GM19023 (cell line): ENCODE data around the gene CAMTA1.
"Not testable (repeated sequence)": the region's sequence is repeated elsewhere in the genome, so short reads cannot be mapped to it uniquely, and the experiment has no call there.

Experiments
- ATAC-seq: cut with Tn5 transposase; IDR thresholded peaks from one replicate; pipeline ENCODE4 v1.9.1; 2021; ENCODE audit warnings: mild to moderate bottlenecking, moderate library complexity; ENCODE audit not compliant: unreplicated experiment

The CAMTA1 gene

DNA sequence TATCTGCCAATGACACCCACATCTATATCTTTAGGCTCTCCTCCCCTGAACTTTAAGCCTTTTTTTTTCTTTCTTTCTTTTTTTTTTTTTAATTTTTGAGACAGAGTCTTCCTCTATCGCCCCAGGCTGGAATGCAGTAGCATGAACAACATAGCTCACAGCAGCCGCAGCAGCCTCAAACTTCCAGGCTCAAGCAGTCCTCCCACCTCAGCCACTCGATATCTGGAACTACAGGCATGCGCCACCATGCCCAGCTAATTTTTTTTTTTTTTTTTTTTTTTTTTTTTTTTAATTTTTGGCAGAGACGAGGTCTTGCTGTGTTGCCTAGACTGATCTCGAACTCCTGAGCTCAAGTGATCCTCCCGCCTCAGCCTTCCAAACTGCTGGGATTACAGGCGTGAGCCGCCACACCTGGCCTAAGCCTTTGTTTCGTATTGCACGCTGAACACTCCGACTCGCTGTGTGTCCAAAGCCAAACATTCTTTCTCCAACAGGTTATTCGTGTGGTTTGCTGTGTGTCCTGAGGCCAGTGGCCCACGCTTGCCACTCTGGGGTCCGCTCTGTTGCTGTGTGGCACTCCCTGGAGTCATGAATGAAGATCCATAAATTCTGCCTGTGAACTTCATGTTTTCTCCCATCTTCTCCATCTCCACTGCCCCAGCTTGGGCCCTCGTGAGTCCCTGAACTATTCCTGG lies 119.4 kb downstream of the CAMTA1 start:
- no peak for ATAC-seq

DNA sequence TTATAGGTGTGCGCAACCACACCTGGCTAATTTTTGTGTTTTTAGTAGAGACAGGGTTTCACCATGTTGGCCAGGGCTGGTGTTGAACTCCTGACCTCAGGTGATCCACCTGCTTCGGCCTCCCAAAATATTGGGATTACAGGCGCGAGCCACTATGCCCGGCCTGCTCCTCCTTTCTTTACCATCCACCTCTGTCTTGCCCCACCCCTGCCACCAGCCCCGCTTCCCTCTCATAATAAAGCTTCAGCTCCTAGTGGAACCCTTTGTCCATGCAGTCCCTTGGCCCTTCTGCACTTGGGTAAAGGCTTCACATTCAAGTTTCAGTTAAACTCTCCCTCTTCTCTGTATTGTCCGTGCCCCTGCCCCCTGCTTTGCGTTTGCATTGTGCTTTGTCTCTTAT lies 120.1 kb downstream of the CAMTA1 start:
- ATAC-seq, result no peak

DNA sequence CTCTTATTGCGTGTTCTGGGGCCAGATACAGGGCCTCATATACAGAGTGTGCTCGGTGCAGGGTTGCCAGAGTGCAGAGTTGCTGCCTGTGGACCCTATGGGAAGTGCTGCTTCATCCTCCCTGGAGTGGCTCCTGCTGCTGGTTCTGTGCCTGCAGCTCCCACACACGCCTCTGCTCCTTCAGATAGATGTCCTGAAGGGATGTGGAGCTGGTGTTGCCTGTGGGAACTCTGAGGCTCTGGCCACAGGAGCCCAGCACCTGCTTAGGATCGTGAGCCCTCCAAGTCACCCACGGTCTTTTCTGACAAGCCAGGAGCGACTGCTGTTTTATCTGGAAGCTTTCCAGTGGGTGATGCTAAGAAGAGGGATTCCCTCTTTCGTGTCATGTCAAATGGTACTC lies 120.5 kb downstream of the CAMTA1 start:
- ATAC-seq, result no peak

DNA sequence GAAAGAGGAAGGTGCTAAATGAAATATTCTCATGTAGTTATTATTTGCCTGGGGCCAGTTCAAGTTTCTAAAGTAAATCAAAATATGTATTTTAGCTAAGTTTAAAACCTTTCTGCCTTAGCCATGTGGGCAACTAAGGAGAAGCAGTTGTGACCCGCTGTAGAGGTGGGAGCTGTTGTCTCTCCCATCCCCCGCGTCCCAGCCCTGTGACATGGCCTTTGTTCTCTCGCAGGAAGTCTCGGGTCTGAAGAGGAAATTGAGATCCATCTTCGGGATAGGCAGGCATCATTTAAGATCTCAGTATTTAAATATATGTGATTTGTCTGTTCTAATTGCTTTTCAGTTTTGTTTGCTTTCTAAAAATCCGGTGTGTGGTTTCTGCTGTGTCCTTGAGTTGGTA lies 121.5 kb downstream of the CAMTA1 start:
- no peak for ATAC-seq

DNA sequence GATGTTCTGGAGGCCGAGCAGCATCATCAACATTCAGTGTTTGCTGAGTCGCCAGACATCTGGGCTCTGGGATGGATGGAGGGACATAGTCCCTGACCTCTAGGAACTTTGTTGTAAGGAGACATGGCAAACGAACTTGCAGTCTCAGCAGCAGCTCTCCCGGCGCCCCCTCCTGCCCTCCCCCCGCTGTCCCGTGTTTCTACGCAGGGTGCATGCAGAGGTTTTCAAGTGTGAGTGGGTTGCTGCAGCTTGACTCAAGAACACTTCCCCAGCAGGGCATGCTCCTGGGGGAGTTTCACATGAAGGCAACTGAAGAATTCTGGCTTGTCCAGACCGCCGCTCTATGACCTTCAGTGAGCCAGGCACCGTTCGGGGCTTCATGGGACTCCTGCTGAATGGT lies 121.9 kb downstream of the CAMTA1 start:
- no peak for ATAC-seq

DNA sequence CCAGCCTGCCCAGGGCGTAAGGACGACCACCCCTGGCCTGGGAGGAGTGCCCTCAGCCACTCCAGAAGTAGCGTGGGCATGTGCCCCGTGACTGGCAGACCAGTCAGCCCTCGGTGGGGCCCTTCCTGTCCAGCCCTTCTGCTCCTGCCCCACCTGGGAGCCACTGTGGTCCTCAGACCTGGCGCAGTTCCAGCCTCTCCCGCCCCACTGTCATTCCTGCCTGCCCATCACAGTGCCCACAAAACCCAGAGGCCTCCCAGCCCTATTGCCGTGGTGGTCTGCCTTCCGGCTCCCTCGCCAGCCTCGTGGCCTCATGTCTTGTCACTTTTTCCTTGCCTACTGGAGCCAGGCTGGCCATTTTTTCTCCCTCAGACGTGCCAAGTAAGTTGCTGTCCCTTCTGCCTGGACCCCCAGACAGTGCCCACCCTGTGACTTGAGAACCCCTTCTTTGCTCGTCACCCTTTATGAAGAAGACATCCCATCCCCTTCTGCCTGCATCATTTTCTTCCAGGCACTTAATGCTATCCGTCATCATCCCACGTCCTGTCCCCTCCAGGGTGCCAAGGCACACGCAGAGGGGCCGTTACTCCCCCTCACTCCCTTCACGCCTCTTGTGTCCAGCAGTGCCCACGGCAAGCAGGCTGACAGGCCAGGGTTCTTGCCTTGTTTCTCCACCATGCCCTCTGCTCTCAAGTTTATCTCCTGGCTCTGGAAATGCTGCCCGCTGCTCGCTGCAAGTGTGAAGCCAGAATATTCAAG lies 122.6 kb downstream of the CAMTA1 start:
- ATAC-seq, result no peak

DNA sequence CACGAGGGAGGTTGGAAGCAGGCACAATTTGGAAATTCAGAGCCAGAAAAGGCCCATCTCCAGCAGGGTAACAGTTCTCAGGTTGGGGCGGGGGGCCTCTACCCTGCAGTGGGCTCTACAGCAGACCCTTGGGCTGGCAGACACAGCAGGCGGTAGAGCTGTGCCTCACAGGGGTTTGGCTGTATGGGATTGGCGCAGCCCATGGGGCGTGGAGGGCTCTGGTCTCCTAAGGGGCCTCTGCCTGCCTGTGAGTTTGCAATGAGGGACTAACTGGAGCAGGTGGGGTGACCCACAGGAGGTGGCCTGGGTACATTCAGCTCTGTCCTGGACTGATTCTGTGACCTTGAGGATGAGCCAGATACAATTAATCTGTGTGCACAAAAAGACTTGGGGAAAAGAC lies 124.1 kb downstream of the CAMTA1 start:
- ATAC-seq, result no peak

DNA sequence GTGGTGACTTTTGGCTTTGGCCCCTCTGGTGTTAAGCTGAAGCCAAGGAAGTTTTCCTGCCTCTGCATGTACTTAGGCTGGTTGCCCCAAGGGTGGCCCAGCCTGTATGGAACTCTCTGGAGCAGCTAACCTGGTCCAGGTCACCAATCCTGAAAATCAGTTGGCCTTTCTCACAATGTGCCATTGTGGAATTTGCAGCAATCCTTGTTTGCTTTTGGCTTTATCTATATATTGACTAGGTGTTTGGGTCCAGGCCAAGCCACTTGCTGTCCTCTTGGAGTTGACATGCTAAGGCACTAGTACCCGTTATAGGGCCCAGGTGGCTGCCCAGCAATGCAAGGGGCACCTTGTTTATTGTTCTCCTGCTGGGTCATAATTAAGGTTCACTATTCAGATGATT lies 124.6 kb downstream of the CAMTA1 start:
- ATAC-seq, result no peak

DNA sequence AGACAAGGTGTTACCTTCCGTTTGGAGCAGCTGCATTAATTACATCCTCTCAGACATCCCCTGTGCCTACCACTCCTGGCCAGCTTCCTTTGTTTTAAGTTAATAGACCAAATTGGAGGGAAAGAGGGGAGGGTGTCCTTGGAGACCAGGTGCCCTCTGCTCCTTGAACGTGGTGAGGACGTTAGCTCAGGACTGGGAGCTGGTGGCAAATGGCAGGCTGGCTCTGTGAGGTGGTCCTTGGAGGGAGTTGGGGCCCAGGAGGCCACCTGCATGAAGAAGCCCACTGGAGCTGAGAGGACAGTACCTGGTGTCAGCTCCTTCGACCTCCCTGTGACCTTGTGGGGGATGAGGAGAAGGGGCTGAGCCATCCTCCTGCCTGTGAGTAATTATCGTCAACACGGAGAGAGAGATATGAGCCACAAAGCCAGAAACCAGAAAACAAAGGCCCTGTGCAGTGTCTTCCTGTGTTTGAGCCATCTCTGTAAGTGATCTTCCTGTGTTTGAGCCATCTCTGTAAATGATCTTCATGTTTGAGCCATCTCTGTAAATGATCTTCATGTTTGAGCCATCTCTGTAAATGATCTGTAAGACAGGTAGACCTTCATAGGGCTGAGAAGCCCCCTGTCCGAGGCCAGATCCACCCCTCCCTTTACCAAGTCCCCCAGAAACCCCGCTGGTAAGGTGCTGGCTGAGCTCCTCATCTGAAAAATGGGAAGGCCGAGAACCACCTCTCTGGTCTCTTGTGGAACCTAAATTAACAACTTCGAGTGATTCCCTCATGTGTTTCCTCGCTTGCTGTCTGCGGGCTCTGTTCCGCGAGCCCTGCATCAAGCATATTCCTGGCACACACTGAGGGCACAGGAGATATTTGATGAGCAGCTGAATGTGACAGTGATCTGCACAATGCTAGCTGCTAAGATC lies 126.0 kb downstream of the CAMTA1 start:
- no peak for ATAC-seq

DNA sequence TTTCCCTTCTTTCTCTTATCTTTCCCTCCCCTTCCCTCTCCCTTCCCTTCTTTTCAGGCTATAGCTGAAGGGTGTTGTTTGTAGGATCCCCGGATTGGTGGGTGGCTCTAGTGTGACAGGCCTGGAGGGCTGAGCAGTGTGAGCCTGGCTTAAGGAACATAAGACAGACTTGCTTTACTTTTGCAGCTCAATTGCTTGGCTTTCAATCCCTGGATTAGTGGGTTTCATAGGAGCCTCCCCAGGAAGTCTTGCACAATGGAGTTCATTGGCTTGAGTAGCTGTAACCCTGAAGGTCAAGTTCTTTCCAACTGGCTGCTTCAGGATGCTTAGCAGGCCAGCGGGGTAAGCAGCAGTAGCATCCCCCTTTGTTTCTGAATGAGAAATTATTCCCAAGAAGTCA lies 126.7 kb downstream of the CAMTA1 start:
- no peak for ATAC-seq

DNA sequence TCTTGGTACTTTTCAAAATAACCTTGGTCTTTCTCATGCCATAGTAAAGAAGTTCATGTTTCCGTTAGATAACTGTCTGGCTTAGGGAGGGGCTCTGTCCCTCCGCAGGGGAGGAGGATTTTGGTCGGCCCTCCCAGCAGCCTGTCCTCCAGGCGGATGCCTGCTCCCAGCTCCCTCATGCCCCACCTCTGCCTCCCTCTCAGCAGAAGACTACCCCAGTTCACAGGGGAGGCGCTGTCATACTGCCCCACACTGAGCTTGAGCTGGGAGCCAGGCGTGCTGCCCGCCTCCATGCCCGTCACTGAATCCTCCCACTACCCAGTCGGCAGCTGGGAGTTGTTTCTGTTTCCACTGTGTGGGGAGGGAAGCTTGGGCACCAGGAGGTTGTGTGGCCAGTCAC lies 127.3 kb downstream of the CAMTA1 start:
- no peak for ATAC-seq

DNA sequence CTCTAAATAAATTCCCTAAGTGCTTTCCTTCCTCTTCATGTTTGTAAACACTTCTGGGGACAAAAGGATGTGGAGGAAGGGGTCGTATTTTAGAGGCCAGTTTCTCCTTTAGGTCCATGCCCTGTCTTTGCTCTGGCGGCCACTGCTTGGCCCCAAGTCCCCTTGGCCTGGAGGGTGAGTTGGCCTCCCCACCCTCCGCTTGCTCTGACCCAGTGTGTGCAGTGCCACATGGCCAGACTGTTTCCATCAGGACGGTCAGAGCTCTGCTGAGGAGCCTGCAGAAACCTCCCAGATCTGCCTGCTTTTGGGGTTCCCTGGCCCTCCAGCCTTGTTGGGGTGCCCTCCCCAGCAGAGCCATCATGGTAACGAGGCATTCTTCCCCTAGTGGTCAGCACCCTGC lies 127.8 kb downstream of the CAMTA1 start:
- no peak for ATAC-seq

DNA sequence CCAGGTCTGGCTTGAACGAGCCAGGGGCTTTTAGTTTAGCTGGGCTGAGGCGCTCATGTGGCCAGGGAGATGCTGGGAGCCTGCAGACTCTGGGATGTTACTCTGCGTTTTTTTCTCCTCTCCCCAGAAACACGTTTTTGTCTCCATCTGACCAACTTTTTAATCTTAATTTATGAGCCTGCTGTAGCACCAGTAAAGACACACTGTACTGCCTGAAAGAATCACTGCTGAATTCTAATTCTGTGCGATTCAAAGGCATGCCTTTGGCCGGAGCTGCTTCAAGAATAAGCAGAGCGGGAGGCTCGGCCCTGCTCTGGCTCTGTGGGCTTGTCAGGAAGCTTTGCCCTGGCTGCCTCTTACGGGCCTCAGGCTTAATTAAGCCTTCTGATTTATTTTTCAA lies 129.5 kb downstream of the CAMTA1 start:
- no peak for ATAC-seq

DNA sequence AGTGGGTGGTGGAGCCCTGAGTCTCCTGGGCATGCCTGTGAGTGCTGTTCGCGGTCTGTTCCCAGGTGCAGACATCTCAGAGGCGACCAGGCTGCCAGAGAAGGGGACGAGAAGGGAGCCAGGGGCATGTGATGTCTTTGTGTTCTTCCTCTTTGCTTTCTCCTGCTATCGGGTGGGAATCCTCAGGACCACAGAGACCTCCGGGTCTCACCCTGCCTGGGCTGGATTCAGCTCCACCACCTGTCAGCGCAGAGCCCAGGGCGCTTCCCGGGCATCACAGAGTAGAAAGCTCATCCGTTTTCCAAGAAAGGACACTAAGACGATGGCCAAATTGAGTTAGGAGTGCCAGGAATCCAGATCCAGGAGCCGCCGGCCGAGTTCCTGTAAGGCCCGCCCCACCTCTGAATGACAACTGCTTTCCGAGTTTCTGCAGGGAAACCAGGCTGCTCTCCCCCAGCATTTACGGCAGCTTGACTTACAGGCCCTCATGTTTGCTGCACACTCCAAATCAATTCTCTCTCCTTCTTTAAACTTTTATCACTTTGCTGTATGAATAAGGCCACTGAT lies 130.8 kb downstream of the CAMTA1 start:
- no peak for ATAC-seq

DNA sequence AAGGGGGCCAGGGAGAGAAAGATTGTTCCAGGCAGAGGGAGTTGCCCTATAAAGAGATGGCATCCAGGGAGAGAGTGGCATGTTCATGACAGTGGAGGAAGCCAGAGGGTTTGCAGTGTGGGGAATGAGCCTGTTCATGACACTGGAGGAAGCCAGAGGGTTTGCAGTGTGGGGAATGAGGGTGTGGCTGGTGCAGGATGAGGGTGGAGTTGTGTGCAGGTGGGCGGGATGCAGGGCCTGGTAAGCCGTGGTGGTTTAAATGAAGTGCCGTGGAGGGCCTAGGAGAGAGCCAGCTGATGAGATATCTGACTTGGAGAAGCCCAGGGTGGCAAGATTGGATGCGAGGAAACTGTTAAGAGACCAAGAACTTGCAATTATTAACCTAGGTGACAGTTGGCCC lies 131.8 kb downstream of the CAMTA1 start:
- ATAC-seq, result no peak

DNA sequence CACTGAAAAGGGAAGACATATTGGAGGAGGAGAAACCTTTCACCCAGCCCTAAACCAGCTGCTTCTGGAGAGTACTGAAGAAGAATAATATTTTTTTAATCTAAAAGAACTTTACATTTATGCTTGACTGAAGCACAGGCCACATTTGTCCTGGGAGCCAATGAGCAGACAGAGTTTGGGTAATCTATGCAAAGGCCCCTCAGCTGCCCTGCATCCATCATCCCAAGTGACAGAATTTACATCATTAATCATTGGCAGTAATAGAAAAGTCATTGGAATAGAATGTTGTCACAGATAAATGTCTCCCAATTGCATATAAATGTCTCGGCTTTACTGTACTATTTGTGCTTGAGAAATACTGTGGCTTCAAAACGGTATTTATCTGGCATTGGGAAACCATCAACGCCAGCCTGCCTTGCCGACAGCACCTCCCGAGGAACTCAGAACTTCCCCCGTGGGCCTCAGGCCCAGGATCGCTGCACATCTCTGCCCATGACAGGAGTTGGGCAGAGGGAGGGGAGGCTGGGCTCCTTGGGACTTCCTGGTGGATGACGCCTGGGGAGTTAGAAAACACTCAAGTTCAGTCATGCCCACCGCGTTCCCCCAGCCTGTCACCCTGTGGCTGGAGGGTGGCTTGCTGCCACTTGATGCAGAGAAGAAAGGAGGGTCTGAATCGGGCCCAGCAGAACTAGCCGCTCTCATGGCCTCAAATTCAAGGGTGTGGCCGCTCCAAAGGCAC lies 133.1 kb downstream of the CAMTA1 start:
- ATAC-seq, result no peak

DNA sequence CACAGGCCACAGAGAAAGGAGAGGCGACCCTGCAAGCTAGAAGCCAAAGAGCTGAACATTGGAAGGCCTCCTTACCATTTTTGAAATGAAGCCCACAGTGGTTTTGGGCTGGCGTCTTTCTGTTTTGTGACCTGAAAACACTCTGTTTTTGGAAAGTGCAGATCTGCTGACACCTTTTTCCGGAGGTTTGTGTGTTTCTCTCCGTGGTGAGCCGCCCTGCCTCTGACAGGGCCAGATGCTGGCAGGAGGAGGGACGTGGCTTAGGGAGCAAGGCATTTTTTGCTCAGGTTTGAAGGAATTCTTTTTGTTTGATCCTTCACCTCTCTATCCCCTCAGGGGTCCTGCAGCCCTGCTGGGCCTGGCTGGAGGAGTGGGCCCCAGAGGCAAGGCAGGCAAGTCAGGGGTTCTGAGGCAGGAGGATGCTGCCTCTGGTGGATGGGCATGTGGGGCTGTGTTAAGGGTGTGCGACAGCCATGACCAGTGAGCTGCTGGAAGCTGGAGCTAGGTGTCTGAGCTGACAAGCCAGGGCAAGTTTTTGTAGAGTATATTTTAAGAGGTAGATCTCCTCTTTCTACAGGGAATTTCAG lies 133.8 kb downstream of the CAMTA1 start:
- ATAC-seq, result no peak

DNA sequence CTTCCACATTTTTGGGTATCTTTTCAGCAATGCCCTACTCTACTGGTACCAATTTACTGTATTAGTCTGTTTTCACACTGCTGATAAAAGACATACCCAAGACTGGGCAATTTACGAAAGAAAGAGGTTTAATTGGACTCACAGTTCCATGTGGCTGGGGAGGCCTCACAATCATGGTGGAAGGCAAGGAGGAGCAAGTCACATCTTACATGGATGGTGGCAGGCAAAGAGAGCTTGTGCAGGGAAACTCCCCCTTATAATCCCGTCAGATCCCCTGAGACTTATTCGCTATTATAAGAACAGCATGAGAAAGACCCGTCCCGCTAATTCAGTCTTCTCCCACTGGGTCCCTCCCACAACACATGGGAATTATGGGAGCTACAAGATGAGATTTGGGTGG lies 136.3 kb downstream of the CAMTA1 start:
- ATAC-seq, result not testable (repeated sequence)

DNA sequence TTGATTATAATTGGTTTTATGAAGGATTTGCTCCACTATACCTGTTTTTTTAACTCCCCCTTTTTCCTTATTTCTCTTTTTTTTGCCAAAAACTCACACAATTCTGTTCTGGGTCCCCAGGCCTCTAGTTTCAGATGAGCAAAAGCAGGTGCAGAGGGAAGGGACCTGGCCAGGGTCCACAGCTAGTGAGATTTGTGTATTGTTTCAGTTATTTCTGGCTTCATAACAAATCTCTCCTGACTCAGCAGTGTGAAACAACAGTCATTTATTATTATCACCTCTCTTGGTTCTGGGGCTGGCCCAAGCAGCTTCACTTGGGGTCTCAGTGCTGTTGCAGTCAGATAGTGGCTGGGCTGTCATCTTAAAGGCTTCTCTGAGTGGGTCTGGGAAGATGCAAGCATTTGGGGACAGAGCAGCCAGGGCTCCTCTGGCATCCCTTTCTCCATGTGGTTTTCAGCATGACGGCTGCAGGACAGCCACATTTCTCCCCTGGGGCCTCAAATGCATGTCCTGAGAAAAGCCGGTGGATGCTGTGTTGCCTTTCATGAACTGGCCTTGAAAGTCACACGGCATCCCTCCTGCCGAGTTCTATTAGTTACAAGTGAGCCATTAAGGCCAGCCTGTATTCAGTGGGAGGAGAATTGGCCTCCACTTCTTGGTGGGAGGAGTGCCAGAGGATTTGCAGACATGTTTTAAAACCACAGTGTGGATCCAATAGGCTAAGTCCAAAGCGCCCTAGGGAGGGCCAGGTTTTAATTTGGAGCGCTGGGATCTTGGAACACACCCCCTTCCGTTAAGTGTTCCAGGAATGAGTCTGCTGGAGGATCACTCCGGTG lies 137.1 kb downstream of the CAMTA1 start:
- ATAC-seq, result no peak
